Gastroesophageal sphincter (tissue), 4 donors: ENCODE data around the gene ELOF1. TPM values are rescaled to one million over a fixed set of nuclear protein-coding genes. Genes with fewer than 3 reads are reported as not detected.
A peak's percentile ranks its signal among the peaks of the same experiment; 100 is the strongest.

Experiments used
- ATAC-seq: fragments of 150-250 bp; one replicate; pipeline ENCODE4 v1.9.1; 2016; ENCODE audit warnings: mild to moderate bottlenecking, moderate library complexity
- H3K27ac ChIP-seq, 4 donors: fragments of 200-600 bp; sonication (generic) in 3 of 4; 1 replicate in 3 of 4; 2 replicates in 1 of 4; pipeline ENCODE4 v1.5.1; 2016 to 2019
- H3K27me3 ChIP-seq: fragments of 200-600 bp; sonication (generic); one replicate; pipeline ENCODE4 v1.5.1; 2019
- H3K36me3 ChIP-seq, 2 donors: fragments of 200-600 bp; sonication (generic); one replicate each; pipeline ENCODE4 v1.5.1; 2019; ENCODE audit warnings: control low read depth in 1 of 2
- H3K4me1 ChIP-seq, 3 donors: fragments of 200-600 bp; sonication (generic); 1 replicate in 2 of 3; 2 replicates in 1 of 3; pipeline ENCODE4 v1.5.1; 2016 to 2019; ENCODE audit warnings: control low read depth in 2 of 3
- H3K4me3 ChIP-seq, 2 donors: fragments of 200-600 bp; sonication (generic); one replicate each; pipeline ENCODE4 v1.5.1; 2019; ENCODE audit warnings: mild to moderate bottlenecking in 1 of 2, moderate library complexity in 1 of 2
- H3K9me3 ChIP-seq, 3 donors: fragments of 200-600 bp; sonication (generic); one replicate each; pipeline ENCODE4 v1.5.1; 2017 to 2019; ENCODE audit warnings: control low read depth in 2 of 3
- EP300 ChIP-seq: sonication (generic); formaldehyde crosslinking; IDR thresholded peaks from one replicate; pipeline ENCODE4 v1.6.1; 2017; ENCODE audit warnings: antibody characterized with exemption, mild to moderate bottlenecking
- POLR2A ChIP-seq, 2 donors: fragments of 450-650 bp; IDR thresholded peaks; one replicate each; pipeline ENCODE4 v1.6.1; 2017; ENCODE audit warnings: antibody characterized with exemption in 2 of 2, mild to moderate bottlenecking in 2 of 2, moderate library complexity in 1 of 2
- POLR2AphosphoS5 ChIP-seq: sonication (generic); formaldehyde crosslinking; IDR thresholded peaks from one replicate; pipeline ENCODE4 v1.6.1; 2017; ENCODE audit warnings: antibody characterized with exemption
- WGBS, 2 donors: methylation state at CpG; one replicate each; pipeline ENCODE4 v1.1.5; 2018; ENCODE audit warnings: low coverage in 1 of 2; 5-methylcytosine and 5-hydroxymethylcytosine counted together
- total RNA-seq, 4 donors: library from RNA; depleted of rRNA; stranded (reverse); fragments of >200 nt; gene quantifications; one replicate each; pipeline ENCODE4 v1.1.0, GENCODE V29; 2016
- TF ChIP-seq, protein P1 (sequence below), 4 experiments: fragments of 200-600 bp in 2 of 4; fragments of 450-650 bp in 2 of 4; sonication (generic) in 1 of 4; IDR thresholded peaks; one replicate each; pipeline ENCODE4 v1.5.1; 2017 to 2019; ENCODE audit warnings: antibody characterized with exemption in 4 of 4, mild to moderate bottlenecking in 2 of 4, moderate library complexity in 2 of 4

The ELOF1 gene
- total RNA-seq, 4 donors from 2014 or later, result 19.1 to 49.4 (median 32.0) TPM

DNA sequence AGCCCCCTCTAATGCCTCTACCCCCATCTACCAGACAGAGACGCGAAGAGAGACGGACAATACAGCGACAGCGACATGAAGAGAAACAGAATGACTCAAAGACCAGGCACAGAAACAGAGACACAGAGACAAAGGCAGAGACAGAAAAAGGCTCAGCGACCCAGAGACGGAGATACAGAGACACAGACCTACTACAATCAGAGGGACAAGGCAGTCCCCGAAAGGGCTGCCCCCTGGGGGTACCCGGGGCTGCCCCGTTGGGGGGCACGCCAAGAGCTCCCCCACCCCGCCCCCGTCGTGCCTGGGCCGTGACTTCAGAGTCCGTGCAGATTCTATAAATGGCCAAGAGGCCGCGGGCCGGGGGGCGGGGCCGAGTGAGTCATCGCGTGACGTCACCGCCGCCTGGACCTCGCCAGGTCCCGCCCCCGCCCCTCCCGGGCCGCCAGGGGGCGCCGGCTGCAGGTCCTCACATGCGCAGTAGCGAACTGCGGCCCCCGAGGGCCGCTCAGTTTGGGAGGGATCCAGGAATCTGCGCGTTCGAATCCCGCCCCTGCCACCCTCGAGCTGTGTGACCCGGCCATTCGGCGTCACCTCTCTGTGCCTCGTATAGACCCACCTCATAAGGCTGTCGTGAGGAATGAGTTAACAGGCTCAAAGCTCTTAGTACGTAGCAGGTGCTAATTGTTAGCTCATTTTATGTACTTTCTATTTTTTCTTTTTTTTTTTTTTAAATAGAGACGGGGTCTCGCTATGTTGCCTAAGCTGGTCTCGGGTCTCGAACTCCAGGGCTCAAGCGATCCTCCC is 23.0 kb downstream of the ELOF1 start:
- Histone ChIP-seq H3K27ac (peak overlapping the region; percentile 95 to 98 (median 98)), H3K9me3 (no peaks in the 10 kb centered on the region), H3K36me3 (peaks cover 0 to under 1% of the 10 kb centered on the region in 2 donors), H3K4me3 (peak overlapping the region; percentile 35 to 51), H3K4me1 (peaks cover 0 to 56% (median 3%) of the 10 kb centered on the region in 3 donors), H3K27me3 (peaks cover 8% of the 10 kb centered on the region)
- WGBS, 2 donors, result 18 to 33% methylated on average over 12 to 16 of the region's 54 CpGs
- peak; percentile 79 for ATAC-seq
- TF ChIP-seq POLR2AphosphoS5 (peak; percentile 84), POLR2A (IDR thresholded peaks at IDR 0.05) (peak; percentile 58 to 72), EP300 (no peak)
- TF ChIP-seq, protein P1, sequence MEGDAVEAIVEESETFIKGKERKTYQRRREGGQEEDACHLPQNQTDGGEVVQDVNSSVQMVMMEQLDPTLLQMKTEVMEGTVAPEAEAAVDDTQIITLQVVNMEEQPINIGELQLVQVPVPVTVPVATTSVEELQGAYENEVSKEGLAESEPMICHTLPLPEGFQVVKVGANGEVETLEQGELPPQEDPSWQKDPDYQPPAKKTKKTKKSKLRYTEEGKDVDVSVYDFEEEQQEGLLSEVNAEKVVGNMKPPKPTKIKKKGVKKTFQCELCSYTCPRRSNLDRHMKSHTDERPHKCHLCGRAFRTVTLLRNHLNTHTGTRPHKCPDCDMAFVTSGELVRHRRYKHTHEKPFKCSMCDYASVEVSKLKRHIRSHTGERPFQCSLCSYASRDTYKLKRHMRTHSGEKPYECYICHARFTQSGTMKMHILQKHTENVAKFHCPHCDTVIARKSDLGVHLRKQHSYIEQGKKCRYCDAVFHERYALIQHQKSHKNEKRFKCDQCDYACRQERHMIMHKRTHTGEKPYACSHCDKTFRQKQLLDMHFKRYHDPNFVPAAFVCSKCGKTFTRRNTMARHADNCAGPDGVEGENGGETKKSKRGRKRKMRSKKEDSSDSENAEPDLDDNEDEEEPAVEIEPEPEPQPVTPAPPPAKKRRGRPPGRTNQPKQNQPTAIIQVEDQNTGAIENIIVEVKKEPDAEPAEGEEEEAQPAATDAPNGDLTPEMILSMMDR (IDR thresholded peaks at IDR 0.05), result peak in 3 of 4 experiments; percentile 92 to 95 (median 94)

DNA sequence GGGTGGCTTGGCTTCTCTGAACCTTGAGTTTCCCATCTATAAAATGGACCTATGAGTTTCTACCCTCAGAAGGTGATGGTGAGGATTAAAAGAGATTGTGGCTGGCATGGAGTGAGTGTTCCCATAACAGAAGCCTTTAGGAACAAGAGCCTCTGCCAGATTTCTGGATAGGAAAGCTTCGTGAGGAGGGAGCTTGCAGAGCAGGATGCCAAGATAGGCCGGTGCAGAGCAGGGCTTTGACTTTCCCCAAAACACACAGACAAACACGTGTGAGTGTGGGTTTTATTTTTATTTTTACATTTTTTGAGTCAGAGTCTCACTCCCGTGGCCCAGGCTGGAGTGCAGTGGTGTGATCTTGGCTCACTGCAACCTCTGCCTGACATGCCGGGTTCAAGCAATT is 24.1 kb downstream of the ELOF1 start:
- Histone ChIP-seq H3K4me3 (no peak overlapping the region), H3K36me3 (no peaks in the 10 kb centered on the region), H3K27me3 (peaks cover 7% of the 10 kb centered on the region), H3K4me1 (peaks cover 0 to 57% (median 8%) of the 10 kb centered on the region in 3 donors), H3K27ac (peak overlapping the region; percentile 95 to 98 (median 98)), H3K9me3 (no peaks in the 10 kb centered on the region)
- TF ChIP-seq, protein P1 (IDR thresholded peaks at IDR 0.05), result no peak
- ATAC-seq, result no peak
- 0 to 24% methylated on average over 2 to 5 of the region's 5 CpGs for WGBS, 2 donors

DNA sequence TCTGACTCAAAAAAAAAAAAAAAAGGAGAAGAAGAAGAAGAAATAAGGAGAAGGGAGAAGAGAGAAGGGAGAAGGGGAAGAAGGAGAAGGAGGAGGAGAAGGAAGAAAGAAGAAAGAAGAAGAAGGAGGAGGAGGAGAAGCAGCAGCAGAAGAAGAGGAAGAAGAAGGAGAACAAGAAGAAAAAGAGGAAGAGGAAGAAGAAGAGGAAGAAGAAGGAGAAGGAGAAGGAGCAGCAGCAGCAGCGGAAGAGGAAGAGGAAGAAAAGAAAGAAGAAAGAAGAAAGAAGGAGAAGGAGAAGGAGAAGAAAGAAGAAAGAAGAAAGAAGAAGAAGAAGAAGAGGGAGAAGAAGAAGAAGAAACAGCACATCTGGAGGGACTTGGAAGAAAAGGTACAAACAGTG is 24.5 kb downstream of the ELOF1 start:
- no peaks in the 10 kb centered on the region for H3K9me3 ChIP-seq
- TF ChIP-seq POLR2A (IDR thresholded peaks at IDR 0.05) (no peak), EP300 (no peak), POLR2AphosphoS5 (no peak)
- TF ChIP-seq, protein P1 (IDR thresholded peaks at IDR 0.05), result no peak
- H3K36me3 ChIP-seq, result no peaks in the 10 kb centered on the region
- H3K4me3 ChIP-seq, result no peak overlapping the region
- 92% methylated on average over 1 of the region's 1 CpG; no CpG with 5 or more reads in 1 of the 2 donors for WGBS, 2 donors
- peaks cover 3% of the 10 kb centered on the region for H3K27me3 ChIP-seq
- H3K27ac ChIP-seq, result peak overlapping the region in 3 of 4 donors; percentile 95 to 98 (median 97)
- peaks cover 0 to 57% (median 8%) of the 10 kb centered on the region in 3 donors for H3K4me1 ChIP-seq
- no peak for ATAC-seq

DNA sequence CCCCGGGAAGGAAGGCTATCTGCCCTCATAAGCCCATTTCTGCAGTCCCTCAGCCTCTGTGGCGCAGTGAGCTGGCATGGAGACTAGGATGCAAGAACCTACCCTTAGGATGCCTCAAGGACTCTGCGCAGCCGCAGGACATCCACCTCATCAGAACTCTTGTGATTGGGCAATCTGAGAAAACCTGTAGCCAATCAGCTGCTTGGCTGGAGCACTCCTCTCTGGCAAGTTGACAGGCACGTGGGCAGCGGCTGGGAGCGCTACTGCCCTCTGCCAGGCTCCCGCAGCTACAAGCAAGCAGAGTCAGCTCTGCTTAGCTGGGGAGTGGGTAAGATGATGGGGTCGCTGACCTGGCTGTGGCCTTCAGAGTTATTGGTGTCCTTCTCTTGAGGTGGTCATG is 28.6 kb downstream of the ELOF1 start:
- Histone ChIP-seq H3K36me3 (peaks cover 0 to 9% of the 10 kb centered on the region in 2 donors), H3K9me3 (no peaks in the 10 kb centered on the region), H3K27ac (peak overlapping the region; percentile 77 to 92 (median 91)), H3K4me3 (no peak overlapping the region), H3K27me3 (no peaks in the 10 kb centered on the region), H3K4me1 (peaks cover 0 to 46% (median 23%) of the 10 kb centered on the region in 3 donors)
- WGBS, 2 donors, result 33 to 39% methylated on average over 3 to 6 of the region's 9 CpGs
- peak; percentile 25 for ATAC-seq
- TF ChIP-seq POLR2A (IDR thresholded peaks at IDR 0.05) (no peak), POLR2AphosphoS5 (peak; percentile 21), EP300 (no peak)
- TF ChIP-seq, protein P1 (IDR thresholded peaks at IDR 0.05), result peak in 3 of 4 experiments; percentile 12 to 54 (median 19)
